ENCODE measurements around the gene PACSIN1.
"Not testable (repeated sequence)": the region's sequence is repeated elsewhere in the genome, so short reads cannot be mapped to it uniquely, and the experiment has no call there.

Gene PACSIN1

GRCh38 chr6:34459899-34460593, 5.8 kb upstream of the PACSIN1 start:
- DNase-seq: no peak

- DNase-seq: no peak
Observed at GRCh38 chr6:34460796-34461507, 4.9 kb upstream of the PACSIN1 start.

- no peak for DNase-seq
Observed at GRCh38 chr6:34462010-34462409, 3.9 kb upstream of the PACSIN1 start.

- DNase-seq: no peak
Observed at GRCh38 chr6:34462551-34462971, 3.3 kb upstream of the PACSIN1 start.

GRCh38 chr6:34463299-34463698, 2.6 kb upstream of the PACSIN1 start:
- no peak for DNase-seq

- no peak for DNase-seq
Observed at GRCh38 chr6:34463849-34464248, 2.0 kb upstream of the PACSIN1 start.

- DNase-seq: no peak
Observed at GRCh38 chr6:34466242-34467185, 638 bp downstream of the PACSIN1 start.

GRCh38 chr6:34468378-34468892, 2.6 kb downstream of the PACSIN1 start:
- DNase-seq: no peak

GRCh38 chr6:34469499-34469898, 3.6 kb downstream of the PACSIN1 start:
- no peak for DNase-seq

GRCh38 chr6:34472425-34472824, 6.5 kb downstream of the PACSIN1 start:
- DNase-seq: no peak

GRCh38 chr6:34473967-34474366, 8.1 kb downstream of the PACSIN1 start:
- DNase-seq: no peak

GRCh38 chr6:34474754-34475153, 8.9 kb downstream of the PACSIN1 start:
- no peak for DNase-seq

GRCh38 chr6:34475238-34475682, 9.4 kb downstream of the PACSIN1 start:
- DNase-seq: no peak

GRCh38 chr6:34475767-34476328, 10.0 kb downstream of the PACSIN1 start:
- DNase-seq: no peak

GRCh38 chr6:34476447-34476846, 10.6 kb downstream of the PACSIN1 start:
- DNase-seq: no peak

- no peak for DNase-seq
Observed at GRCh38 chr6:34476921-34477320, 11.0 kb downstream of the PACSIN1 start.

- no peak for DNase-seq
Observed at GRCh38 chr6:34478796-34479195, 12.9 kb downstream of the PACSIN1 start.

GRCh38 chr6:34483781-34484180, 17.9 kb downstream of the PACSIN1 start:
- not testable (repeated sequence) for DNase-seq

- DNase-seq: no peak
Observed at GRCh38 chr6:34484391-34484790, 18.5 kb downstream of the PACSIN1 start.

- DNase-seq: no peak
Observed at GRCh38 chr6:34484899-34485298, 19.0 kb downstream of the PACSIN1 start.

- no peak for DNase-seq
Observed at GRCh38 chr6:34485321-34486060, 19.6 kb downstream of the PACSIN1 start.

Measured in NCI-H226 (cell line).